Body of pancreas (tissue), 4 donors: ENCODE measurements around the gene MAGOH.

Experiments
- POLR2A ChIP-seq, 3 donors: fragments of 450-650 bp; IDR thresholded peaks; one replicate each; pipeline ENCODE4 v1.6.1; 2016; ENCODE audit warnings: antibody characterized with exemption in 3 of 3, mild to moderate bottlenecking in 2 of 3
- TF ChIP-seq, protein P1 (sequence below), 7 experiments: fragments of 450-650 bp in 4 of 7; fragments of 200-600 bp in 3 of 7; sonication (generic) in 3 of 7; IDR thresholded peaks; one replicate each; pipeline ENCODE4 v1.5.1; 2016 to 2019; ENCODE audit warnings: antibody characterized with exemption in 7 of 7

DNA sequence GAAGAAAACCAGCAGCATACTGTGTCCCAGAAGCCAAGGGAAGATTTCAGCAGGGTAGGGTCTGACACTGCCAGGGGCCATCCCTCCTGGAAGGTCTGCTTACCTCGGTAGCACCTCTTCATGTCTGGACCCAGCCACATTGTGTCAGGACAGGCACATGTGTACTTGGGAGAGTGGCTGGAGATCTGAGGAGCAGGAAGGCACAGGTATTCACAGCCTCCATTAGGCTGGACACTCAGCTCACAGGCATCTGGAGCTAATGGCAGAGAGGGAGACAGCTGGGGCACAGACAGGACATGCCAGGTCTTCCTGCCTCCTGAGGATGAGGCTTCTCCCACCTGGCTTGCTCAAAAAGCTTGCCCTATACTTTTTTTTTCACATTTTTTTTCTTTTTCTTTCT, 19.9 kb upstream of the MAGOH start:
- TF ChIP-seq, protein P1, sequence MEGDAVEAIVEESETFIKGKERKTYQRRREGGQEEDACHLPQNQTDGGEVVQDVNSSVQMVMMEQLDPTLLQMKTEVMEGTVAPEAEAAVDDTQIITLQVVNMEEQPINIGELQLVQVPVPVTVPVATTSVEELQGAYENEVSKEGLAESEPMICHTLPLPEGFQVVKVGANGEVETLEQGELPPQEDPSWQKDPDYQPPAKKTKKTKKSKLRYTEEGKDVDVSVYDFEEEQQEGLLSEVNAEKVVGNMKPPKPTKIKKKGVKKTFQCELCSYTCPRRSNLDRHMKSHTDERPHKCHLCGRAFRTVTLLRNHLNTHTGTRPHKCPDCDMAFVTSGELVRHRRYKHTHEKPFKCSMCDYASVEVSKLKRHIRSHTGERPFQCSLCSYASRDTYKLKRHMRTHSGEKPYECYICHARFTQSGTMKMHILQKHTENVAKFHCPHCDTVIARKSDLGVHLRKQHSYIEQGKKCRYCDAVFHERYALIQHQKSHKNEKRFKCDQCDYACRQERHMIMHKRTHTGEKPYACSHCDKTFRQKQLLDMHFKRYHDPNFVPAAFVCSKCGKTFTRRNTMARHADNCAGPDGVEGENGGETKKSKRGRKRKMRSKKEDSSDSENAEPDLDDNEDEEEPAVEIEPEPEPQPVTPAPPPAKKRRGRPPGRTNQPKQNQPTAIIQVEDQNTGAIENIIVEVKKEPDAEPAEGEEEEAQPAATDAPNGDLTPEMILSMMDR (IDR thresholded peaks at IDR 0.05) = no peak
- no peak for TF ChIP-seq POLR2A (IDR thresholded peaks at IDR 0.05)
